ENCODE measurements around the gene TMEM151B. TPM values are rescaled to one million over a fixed set of nuclear protein-coding genes. Genes with fewer than 3 reads are reported as not detected.

Gene TMEM151B
- total RNA-seq, 4 donors from 2014 or later = 0.39 to 0.98 (median 0.46) TPM

DNA sequence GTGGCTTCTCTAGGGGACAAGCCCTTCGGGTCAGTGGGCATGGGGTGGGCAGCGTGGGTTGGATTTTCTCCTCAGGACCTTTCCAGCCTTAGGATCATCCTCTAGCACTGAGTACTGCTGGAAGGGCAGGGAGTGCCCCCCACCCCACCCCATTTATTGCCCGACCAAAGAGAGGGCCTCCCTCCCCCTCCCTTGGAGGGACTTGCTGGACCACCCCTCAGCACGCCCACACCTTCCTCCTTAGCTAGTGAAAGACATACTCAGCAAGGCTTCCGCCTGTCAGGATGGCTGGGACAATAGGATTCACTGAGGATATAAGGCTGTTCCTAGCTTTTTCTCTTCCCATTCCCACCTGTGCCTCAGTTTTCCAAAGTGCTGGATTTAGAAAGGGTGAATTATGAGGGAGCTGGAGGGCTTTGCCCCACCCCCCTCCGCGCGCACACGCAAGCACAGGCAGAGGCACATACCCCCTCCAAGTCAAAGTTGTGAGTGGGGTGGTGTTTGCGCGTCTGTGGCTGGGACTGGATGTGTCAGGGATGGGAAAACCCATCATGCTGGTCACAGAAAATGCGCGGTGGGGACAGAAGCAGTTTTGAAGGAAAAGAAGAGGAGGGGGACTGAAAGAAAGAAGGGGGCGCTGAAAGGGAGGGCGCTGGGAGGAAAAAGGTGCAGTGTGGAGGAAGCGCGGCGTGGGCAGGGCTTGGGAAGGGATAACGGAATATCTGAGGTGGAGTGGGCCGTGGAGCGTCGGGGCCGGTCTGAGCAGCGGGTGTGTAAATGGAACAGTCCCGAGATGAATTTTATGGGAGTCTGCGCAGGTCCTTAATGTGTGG lies 47.5 kb upstream of the TMEM151B start:
- WGBS = 18% methylated on average over 26 of the region's 26 CpGs
- Histone ChIP-seq H3K4me1 (peaks cover 82 to 100% (median 95%) of the 10 kb centered on the region in 4 donors), H3K36me3 (no peaks in the 10 kb centered on the region), H3K27me3 (no peaks in the 10 kb centered on the region), H3K4me3 (peak overlapping the region; percentile 73 to 82 (median 77)), H3K9me3 (no peaks in the 10 kb centered on the region), H3K27ac (replicated peaks in 1 of 4) (peak overlapping the region; percentile 95 to 98 (median 96))
- intact Hi-C loops (cut with DNase I) = no loop called here
- DNase-seq (ENCODE audit: extremely low spot score) = no peak
- TF ChIP-seq POLR2AphosphoS5 (IDR thresholded peaks at IDR 0.05) (no peak), POLR2A (IDR thresholded peaks at IDR 0.05; ENCODE audit: low read depth) (no peak), EP300 (IDR thresholded peaks at IDR 0.05) (no peak)
- TF ChIP-seq, protein P1, sequence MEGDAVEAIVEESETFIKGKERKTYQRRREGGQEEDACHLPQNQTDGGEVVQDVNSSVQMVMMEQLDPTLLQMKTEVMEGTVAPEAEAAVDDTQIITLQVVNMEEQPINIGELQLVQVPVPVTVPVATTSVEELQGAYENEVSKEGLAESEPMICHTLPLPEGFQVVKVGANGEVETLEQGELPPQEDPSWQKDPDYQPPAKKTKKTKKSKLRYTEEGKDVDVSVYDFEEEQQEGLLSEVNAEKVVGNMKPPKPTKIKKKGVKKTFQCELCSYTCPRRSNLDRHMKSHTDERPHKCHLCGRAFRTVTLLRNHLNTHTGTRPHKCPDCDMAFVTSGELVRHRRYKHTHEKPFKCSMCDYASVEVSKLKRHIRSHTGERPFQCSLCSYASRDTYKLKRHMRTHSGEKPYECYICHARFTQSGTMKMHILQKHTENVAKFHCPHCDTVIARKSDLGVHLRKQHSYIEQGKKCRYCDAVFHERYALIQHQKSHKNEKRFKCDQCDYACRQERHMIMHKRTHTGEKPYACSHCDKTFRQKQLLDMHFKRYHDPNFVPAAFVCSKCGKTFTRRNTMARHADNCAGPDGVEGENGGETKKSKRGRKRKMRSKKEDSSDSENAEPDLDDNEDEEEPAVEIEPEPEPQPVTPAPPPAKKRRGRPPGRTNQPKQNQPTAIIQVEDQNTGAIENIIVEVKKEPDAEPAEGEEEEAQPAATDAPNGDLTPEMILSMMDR (IDR thresholded peaks at IDR 0.05) = no peak

DNA sequence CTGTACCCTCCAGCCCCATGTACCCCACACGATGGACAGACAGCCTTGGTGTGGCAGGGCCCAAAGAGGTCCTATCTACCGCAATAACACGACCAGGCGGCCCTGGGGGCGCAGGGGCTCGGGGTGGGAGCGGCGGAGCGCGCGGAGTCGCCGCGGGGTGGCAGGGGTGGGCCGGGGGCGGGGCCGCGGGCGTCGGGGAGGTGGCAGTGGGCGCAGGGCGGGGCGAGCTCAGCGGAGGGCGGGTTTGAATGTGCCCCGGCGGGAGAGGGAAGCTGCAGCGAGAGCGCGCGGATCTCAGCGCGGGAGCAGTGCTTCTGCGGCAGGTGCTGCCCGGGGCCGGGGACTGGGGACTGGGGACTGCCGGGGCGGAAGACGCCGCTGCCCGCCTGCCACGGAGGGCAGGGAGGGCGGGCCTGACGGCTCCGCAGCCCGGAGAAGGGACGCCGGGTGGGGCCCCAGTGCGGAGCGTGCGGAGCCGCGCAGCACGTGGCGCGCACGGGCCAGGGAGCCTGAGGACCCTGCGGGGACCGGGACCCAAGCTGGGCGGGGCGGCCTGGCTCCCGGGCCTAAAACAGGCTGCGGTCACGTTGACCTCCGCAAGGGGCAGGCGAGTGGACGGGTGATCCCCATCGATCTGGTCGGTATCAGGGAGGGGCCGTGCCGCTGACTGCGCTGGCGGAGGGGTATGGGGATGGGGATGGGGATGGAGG lies 46.8 kb upstream of the TMEM151B start, which contains the start of gene SLC29A1:
SLC29A1 (plus strand) TSS at position 277 of the 710 bp plus-strand sequence. CDS start 3,719 bp downstream, outside the sequence.
- Histone ChIP-seq H3K36me3 (peaks cover 0 to 6% (median 0%) of the 10 kb centered on the region in 4 donors), H3K27me3 (no peaks in the 10 kb centered on the region), H3K4me1 (peaks cover 82 to 100% (median 95%) of the 10 kb centered on the region in 4 donors), H3K9me3 (no peaks in the 10 kb centered on the region), H3K27ac (replicated peaks in 1 of 4) (peak within 1 kb of the TSS; percentile 95 to 98 (median 96)), H3K4me3 (peak within 1 kb of the TSS; percentile 73 to 82 (median 77))
- DNase-seq (ENCODE audit: extremely low spot score) = no peak
- TF ChIP-seq POLR2A (IDR thresholded peaks at IDR 0.05; ENCODE audit: low read depth) (no peak), POLR2AphosphoS5 (IDR thresholded peaks at IDR 0.05) (peak; percentile 72 to 88)
- TF ChIP-seq, protein P1 (IDR thresholded peaks at IDR 0.05) = peak in 1 of 3 experiments; percentile 12
- WGBS = 0% methylated on average over 16 of the region's 73 CpGs
- intact Hi-C loops (cut with DNase I) = no loop called here

- 17% methylated on average over 9 of the region's 18 CpGs for WGBS
- Histone ChIP-seq H3K4me3 (peak overlapping the region; percentile 73 to 82 (median 77)), H3K27ac (replicated peaks in 1 of 4) (peak overlapping the region; percentile 95 to 98 (median 96)), H3K36me3 (peaks cover 0 to 12% (median 2%) of the 10 kb centered on the region in 4 donors), H3K4me1 (peaks cover 84 to 100% (median 95%) of the 10 kb centered on the region in 4 donors), H3K9me3 (no peaks in the 10 kb centered on the region), H3K27me3 (no peaks in the 10 kb centered on the region)
- intact Hi-C loops (cut with DNase I) = no loop called here
- DNase-seq (ENCODE audit: extremely low spot score) = no peak
- TF ChIP-seq POLR2AphosphoS5 (IDR thresholded peaks at IDR 0.05) (peak in 1 of 2 donors; percentile 19), POLR2A (IDR thresholded peaks at IDR 0.05; ENCODE audit: low read depth) (no peak), EP300 (IDR thresholded peaks at IDR 0.05) (no peak)
- TF ChIP-seq, protein P1 (IDR thresholded peaks at IDR 0.05) = no peak
Measured at GRCh38 chr6:44224029-44224964, 46.0 kb upstream of the TMEM151B start.

- no peak for DNase-seq (ENCODE audit: extremely low spot score)
- no peaks in the 10 kb centered on the region for H3K27me3 ChIP-seq
- TF ChIP-seq POLR2A (IDR thresholded peaks at IDR 0.05; ENCODE audit: low read depth) = no peak
- no peak for TF ChIP-seq EP300 (IDR thresholded peaks at IDR 0.05)
- no peak for TF ChIP-seq POLR2AphosphoS5 (IDR thresholded peaks at IDR 0.05)
- TF ChIP-seq, protein P1 (IDR thresholded peaks at IDR 0.05) = no peak
- intact Hi-C loops (cut with DNase I) = no loop called here
- peak overlapping the region; percentile 73 to 82 (median 77) for H3K4me3 ChIP-seq
- H3K9me3 ChIP-seq = no peaks in the 10 kb centered on the region
- peaks cover 91 to 100% (median 95%) of the 10 kb centered on the region in 4 donors for H3K4me1 ChIP-seq
- WGBS = 73% methylated on average over 3 of the region's 4 CpGs
- peaks cover 0 to 18% (median 8%) of the 10 kb centered on the region in 4 donors for H3K36me3 ChIP-seq
- peak overlapping the region; percentile 95 to 98 (median 96) for H3K27ac ChIP-seq (replicated peaks in 1 of 4)
Measured at GRCh38 chr6:44224965-44225305, 45.3 kb upstream of the TMEM151B start.

Measured in esophagus muscularis mucosa (tissue), 4 donors.